K562 (cell line): Measurements from ENCODE around the gene FGF21. TPM values are rescaled to one million over a fixed set of nuclear protein-coding genes. Genes with fewer than 3 reads are reported as not detected.

ENCODE experiments used
- ARID4B ChIP-seq: sonication (generic); formaldehyde crosslinking; IDR thresholded peaks from 2 replicates; pipeline ENCODE4 v1.8.0; 2022; ENCODE audit warnings: mild to moderate bottlenecking, missing genetic modification reagents
- ATF1 ChIP-seq, 2 experiments: fragments of 450-650 bp in 1 of 2; IDR thresholded peaks; 2 replicates each; pipeline ENCODE4 v1.6.1; 2016; ENCODE audit warnings: missing compliant biosample characterization in 1 of 2, missing genetic modification characterization in 1 of 2
- BHLHE40 ChIP-seq: IDR thresholded peaks from 2 replicates; pipeline ENCODE4 v1.6.1; 2011; ENCODE audit warnings: low read length, improper control_type of control experiment
- EP300 ChIP-seq: IDR thresholded peaks from 2 replicates; pipeline ENCODE4 v1.6.1; 2012; ENCODE audit warnings: low read length, improper control_type of control experiment
- ESRRB ChIP-seq: fragments of 250-450 bp; sonication (Bioruptor Pico); IDR thresholded peaks from 2 replicates; pipeline ENCODE4 v1.5.0; 2020; ENCODE audit warnings: mild to moderate bottlenecking, moderate library complexity, borderline replicate concordance
- HDGF ChIP-seq: fragments of 450-650 bp; IDR thresholded peaks from 2 replicates; pipeline ENCODE4 v1.6.1; 2016
- JUN ChIP-seq, 2 experiments: sonication (generic) in 1 of 2; formaldehyde crosslinking in 1 of 2; IDR thresholded peaks; 2 replicates each; pipeline versions ENCODE4 v1.6.1 to v1.8.0; 2012 to 2022; ENCODE audit warnings: borderline replicate concordance in 2 of 2, mild to moderate bottlenecking in 2 of 2, improper control_type of control experiment in 1 of 2, low read depth in 1 of 2, low read length in 1 of 2, missing genetic modification reagents in 1 of 2
- MEIS2 ChIP-seq: fragments of 450-650 bp; IDR thresholded peaks from 2 replicates; pipeline ENCODE4 v1.6.1; 2014; ENCODE audit warnings: mild to moderate bottlenecking; ENCODE audit not compliant: partially characterized antibody
- PHB2 ChIP-seq: fragments of 450-650 bp; IDR thresholded peaks from 2 replicates; pipeline ENCODE4 v1.6.1; 2017; ENCODE audit warnings: low read depth
- REST ChIP-seq, 2 experiments: fragments of 450-650 bp; formaldehyde crosslinking in 1 of 2; IDR thresholded peaks; 2 replicates each; pipeline versions ENCODE4 v1.4.0 to v1.6.1; 2014 to 2020; ENCODE audit warnings: mild to moderate bottlenecking in 2 of 2, borderline replicate concordance in 1 of 2, low read depth in 1 of 2
- polyA plus RNA-seq, 8 experiments: library from polyadenylated mRNA; depleted of rRNA in 4 of 8; stranded (reverse) in 5 of 8; unstranded in 3 of 8; fragments of >200 nt; fragmentation: Nextera tagmentation in 2 of 8; fragmentation: Illumina TruSeq in 1 of 8; extraction: Ambion mirVana in 2 of 8; extraction: Trizol in 1 of 8; gene quantifications; 2 replicates each; pipeline versions ENCODE4 v1.2.1 to v1.2.3, GENCODE V29; 2011 to 2014; ENCODE audit warnings: inconsistent platforms in 1 of 8, missing spikeins in 1 of 8
- total RNA-seq, 7 experiments: library from RNA; depleted of rRNA in 6 of 7; stranded (reverse); fragments of >200 nt in 6 of 7; fragmentation: Illumina TruSeq in 2 of 7; extraction: Trizol in 2 of 7; gene quantifications; 2 replicates each; pipeline versions ENCODE4 v1.2.1 to v1.2.3, GENCODE V29; 2011 to 2021; ENCODE audit warnings: low replicate concordance in 1 of 7
- TF ChIP-seq, protein P1 (sequence below): sonication (generic); formaldehyde crosslinking; IDR thresholded peaks from 2 replicates; pipeline ENCODE4 v1.8.0; 2022; ENCODE audit warnings: mild to moderate bottlenecking, missing genetic modification reagents

Gene FGF21
- total and polyA plus RNA-seq, 9 of the 15 experiments (the other 6 are each of a cell fraction or from before 2014, with no cell fraction given), result 0.04 to 0.77 (median 0.09) TPM; not detected in 6

- TF ChIP-seq ARID4B (CRISPR knock-in tag) (peak; percentile 86), REST (IDR thresholded peaks at IDR 0.05; ENCODE audit: borderline replicate concordance) (peak; percentile 84), REST (CRISPR knock-in tag; IDR thresholded peaks at IDR 0.05; ENCODE audit: low read depth) (peak; percentile 82), HDGF (0 out of 2 replicates have a peak, but pooled peaks have one; percentile 67), PHB2 (peak; percentile 9; the same call in 1 of the 2 replicates), ATF1 (CRISPR knock-in tag; IDR thresholded peaks at IDR 0.05) (no peak), ATF1 (tag; IDR thresholded peaks at IDR 0.05) (peak; percentile 63), JUN (IDR thresholded peaks at IDR 0.05; ENCODE audit: borderline replicate concordance, low read depth, low read length) (peak; percentile 16; the same call in 1 of the 2 replicates), JUN (CRISPR knock-in tag; IDR thresholded peaks at IDR 0.05; ENCODE audit: borderline replicate concordance) (0 out of 2 replicates have a peak, but pooled peaks have one; percentile 52), BHLHE40 (peak; percentile 78; the same call in 1 of the 2 replicates), EP300 (peak; percentile 29; the same call in 1 of the 2 replicates), MEIS2 (peak; percentile 12), ESRRB (CRISPR knock-in tag) (no peak)
- TF ChIP-seq, protein P1, sequence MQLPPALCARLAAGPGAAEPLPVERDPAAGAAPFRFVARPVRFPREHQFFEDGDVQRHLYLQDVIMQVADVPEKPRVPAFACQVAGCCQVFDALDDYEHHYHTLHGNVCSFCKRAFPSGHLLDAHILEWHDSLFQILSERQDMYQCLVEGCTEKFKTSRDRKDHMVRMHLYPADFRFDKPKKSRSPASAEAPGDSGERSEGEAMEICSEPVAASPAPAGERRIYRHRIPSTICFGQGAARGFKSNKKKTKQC, result peak; percentile 51; the same call in 1 of the 2 replicates
These were observed 16.5 kb upstream of the FGF21 start (continued) for GRCh38 chr19:48738557-48739403.
